ENCODE data around the gene ADGRD1. TPM values are rescaled to one million over a fixed set of nuclear protein-coding genes. Genes with fewer than 3 reads are reported as not detected.

ADGRD1 gene
- total RNA-seq, 6 experiments from 2014 or later, result not detected

GRCh38 chr12:130987151-130987931 is 33.6 kb downstream of the ADGRD1 start:
- Mint-ChIP-seq H3K4me3 (no peak overlapping the region), H3K4me1 (ENCODE audit: low read depth) (no peaks in the 10 kb centered on the region), H3K36me3 (ENCODE audit: low read depth) (no peaks in the 10 kb centered on the region; the same call in 1 of the 2 replicates), H3K27me3 (ENCODE audit: insufficient read depth) (no peaks in the 10 kb centered on the region; the same call in 1 of the 2 replicates), H3K9me3 (peaks cover 51% of the 10 kb centered on the region), H3K27ac (no peak overlapping the region)
- no peak for DNase-seq
- no peak for TF ChIP-seq CTCF (IDR thresholded peaks at IDR 0.05)

- no peak for DNase-seq
- Mint-ChIP-seq H3K4me3 (no peak overlapping the region), H3K27ac (no peak overlapping the region), H3K9me3 (peaks cover 49% of the 10 kb centered on the region), H3K27me3 (ENCODE audit: insufficient read depth) (peaks cover 2% of the 10 kb centered on the region; the same call in 1 of the 2 replicates), H3K36me3 (ENCODE audit: low read depth) (0 out of 2 replicates have a peak, but pooled peaks cover 4% of the 10 kb centered on the region), H3K4me1 (ENCODE audit: low read depth) (no peaks in the 10 kb centered on the region)
- TF ChIP-seq CTCF (IDR thresholded peaks at IDR 0.05), result no peak
These were observed 34.6 kb downstream of the ADGRD1 start for GRCh38 chr12:130988261-130988660.

GRCh38 chr12:130988751-130989150 is 35.0 kb downstream of the ADGRD1 start:
- Mint-ChIP-seq H3K4me1 (ENCODE audit: low read depth) (no peaks in the 10 kb centered on the region), H3K27ac (no peak overlapping the region), H3K4me3 (no peak overlapping the region), H3K27me3 (ENCODE audit: insufficient read depth) (peaks cover 2% of the 10 kb centered on the region; the same call in 1 of the 2 replicates), H3K36me3 (ENCODE audit: low read depth) (0 out of 2 replicates have a peak, but pooled peaks cover 4% of the 10 kb centered on the region), H3K9me3 (peaks cover 47% of the 10 kb centered on the region)
- DNase-seq, result no peak
- TF ChIP-seq CTCF (IDR thresholded peaks at IDR 0.05), result no peak

GRCh38 chr12:130989391-130989790 is 35.7 kb downstream of the ADGRD1 start:
- no peak for DNase-seq
- Mint-ChIP-seq H3K36me3 (ENCODE audit: low read depth) (0 out of 2 replicates have a peak, but pooled peaks cover 4% of the 10 kb centered on the region), H3K27me3 (ENCODE audit: insufficient read depth) (peaks cover 2% of the 10 kb centered on the region; the same call in 1 of the 2 replicates), H3K4me3 (no peak overlapping the region), H3K4me1 (ENCODE audit: low read depth) (no peaks in the 10 kb centered on the region), H3K27ac (no peak overlapping the region), H3K9me3 (peaks cover 46% of the 10 kb centered on the region)
- TF ChIP-seq CTCF (IDR thresholded peaks at IDR 0.05), result no peak

- DNase-seq, result no peak
- Mint-ChIP-seq H3K4me3 (no peak overlapping the region), H3K4me1 (ENCODE audit: low read depth) (no peaks in the 10 kb centered on the region), H3K9me3 (peaks cover 50% of the 10 kb centered on the region), H3K27me3 (ENCODE audit: insufficient read depth) (peaks cover 2% of the 10 kb centered on the region; the same call in 1 of the 2 replicates), H3K27ac (no peak overlapping the region), H3K36me3 (ENCODE audit: low read depth) (0 out of 2 replicates have a peak, but pooled peaks cover 4% of the 10 kb centered on the region)
- TF ChIP-seq CTCF (IDR thresholded peaks at IDR 0.05), result no peak
These were observed 36.3 kb downstream of the ADGRD1 start for GRCh38 chr12:130990034-130990433.
